Stimulated activated CD8-positive, alpha-beta memory T cell treated with anti-CD3 and anti-CD28 coated beads, Interleukin-2, amount 100 ng/mL, for 1 hour (primary cell): ENCODE results near the gene BGN.

Source experiments
- DNase-seq, 2 donors: peaks; one replicate each; pipeline ENCODE4 v3.0.0-alpha.2; 2020; ENCODE audit warnings: low read depth in 2 of 2

Gene BGN

DNA sequence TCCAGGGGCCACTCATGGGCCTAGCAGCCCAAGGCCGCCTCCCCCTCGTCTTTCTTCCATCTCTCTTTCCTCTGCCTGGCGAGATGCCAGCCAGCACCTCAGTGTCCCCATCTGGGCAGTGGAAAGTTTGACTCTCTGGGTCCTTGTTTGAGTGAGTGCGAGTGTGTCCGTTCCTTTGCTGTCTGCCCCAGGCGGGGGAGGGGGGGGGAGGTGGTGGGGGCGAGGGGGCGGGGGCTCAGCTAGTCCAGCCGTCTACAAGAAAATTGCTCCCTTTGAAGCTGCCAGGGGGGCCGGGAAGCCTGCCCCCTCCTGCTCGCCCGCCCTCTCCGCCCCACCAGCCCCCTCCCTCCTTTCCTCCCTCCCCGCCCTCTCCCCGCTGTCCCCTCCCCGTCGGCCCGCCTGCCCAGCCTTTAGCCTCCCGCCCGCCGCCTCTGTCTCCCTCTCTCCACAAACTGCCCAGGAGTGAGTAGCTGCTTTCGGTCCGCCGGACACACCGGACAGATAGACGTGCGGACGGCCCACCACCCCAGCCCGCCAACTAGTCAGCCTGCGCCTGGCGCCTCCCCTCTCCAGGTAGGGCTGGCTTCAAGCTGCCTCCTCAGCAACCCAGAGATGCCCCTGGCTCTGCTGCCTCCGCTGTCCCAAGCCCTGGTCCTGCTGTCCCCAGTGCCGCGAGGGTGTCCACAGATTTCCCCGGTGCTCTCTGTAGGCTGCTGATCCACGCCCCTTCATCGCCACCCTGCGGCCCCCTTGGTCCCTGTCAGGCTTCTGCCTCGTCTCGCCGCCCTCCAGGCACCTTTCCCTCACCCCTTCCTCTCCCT lies at the start of gene BGN:
Gene BGN, plus strand, starts transcription at position 440 of the 821 bp plus-strand sequence. CDS start 9,652 bp downstream, outside the sequence.
- no peak for DNase-seq

DNA sequence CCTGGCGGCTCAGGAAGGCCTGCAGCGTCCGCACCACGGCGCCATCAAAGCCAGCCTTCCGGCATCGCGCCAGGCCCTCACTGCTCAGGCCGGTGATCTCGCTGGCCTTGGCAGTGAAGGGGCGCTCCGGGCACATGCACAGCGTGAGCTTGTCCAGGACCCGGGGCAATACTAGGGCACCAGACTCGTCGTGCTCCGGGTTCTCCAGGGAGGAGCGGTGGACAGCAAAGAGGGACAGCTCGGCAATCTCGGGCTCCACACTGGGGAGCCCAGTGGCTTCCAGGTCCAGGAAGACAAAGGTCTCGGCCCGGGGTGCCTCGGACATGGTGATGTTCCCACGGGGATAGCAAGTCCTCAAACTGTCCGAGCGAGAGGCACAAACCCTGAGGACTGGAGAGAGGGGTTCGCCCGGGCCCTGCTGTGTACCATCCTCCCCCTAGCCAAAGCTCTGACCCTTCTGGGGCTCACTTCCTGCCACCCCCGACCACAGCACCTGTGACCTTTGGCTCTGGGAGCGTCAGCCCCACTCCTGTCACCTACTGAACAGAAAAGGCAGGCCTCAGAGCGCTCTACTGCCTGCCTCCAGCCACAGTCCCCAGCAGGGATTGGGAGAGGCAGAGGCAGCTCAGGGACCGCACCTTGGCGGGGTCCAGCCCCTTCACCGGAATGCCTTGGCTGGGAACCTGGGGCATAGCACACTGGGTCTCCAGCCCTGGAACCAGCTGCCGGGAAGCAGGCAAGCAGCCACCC lies 49.5 kb upstream of the BGN start:
- DNase-seq: no peak

GRCh38 chrX:153445856-153446635 lies 48.7 kb upstream of the BGN start, which contains the start of gene TREX2:
TREX2 (minus strand) TSS chrX:153446056; CDS start chrX:153445430, 626 bp downstream.
- DNase-seq: no peak

- DNase-seq: no peak
Observed at GRCh38 chrX:153446636-153446936, 48.2 kb upstream of the BGN start.

DNA sequence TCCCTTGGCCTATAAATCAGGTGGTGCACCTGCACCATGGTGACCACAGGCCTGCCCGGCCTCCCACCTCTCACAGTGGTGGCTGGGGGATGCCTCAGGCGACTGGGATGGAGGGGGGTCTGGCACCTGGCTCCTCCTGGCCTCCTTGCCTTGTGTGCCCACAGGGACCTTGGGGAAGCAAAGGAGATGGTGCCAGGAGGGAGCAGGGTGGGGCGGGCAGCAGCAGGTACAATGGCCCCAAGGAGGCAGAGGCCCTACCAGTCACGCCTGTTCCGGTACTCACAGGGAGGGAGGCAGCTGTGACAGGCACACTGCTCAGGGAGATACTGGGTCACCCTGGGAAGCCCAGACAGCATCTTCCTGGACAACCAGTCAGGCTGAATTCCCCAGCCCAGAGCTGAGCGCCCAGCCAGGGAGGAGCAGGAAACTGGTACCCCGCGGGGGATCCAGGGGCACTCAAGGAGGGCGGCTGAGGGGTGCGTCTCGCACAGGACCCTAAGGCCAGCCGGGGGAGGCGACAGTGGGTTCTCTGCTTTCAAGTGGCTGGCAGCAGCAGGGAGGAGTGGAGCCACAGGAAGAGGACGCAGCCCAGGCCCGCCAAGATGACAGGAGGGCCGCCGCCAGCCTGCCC lies 47.7 kb upstream of the BGN start:
- no peak for DNase-seq

GRCh38 chrX:153447581-153447960 lies 47.2 kb upstream of the BGN start:
- DNase-seq: no peak

- no peak for DNase-seq
Observed at GRCh38 chrX:153448556-153449367, 46.0 kb upstream of the BGN start.

DNA sequence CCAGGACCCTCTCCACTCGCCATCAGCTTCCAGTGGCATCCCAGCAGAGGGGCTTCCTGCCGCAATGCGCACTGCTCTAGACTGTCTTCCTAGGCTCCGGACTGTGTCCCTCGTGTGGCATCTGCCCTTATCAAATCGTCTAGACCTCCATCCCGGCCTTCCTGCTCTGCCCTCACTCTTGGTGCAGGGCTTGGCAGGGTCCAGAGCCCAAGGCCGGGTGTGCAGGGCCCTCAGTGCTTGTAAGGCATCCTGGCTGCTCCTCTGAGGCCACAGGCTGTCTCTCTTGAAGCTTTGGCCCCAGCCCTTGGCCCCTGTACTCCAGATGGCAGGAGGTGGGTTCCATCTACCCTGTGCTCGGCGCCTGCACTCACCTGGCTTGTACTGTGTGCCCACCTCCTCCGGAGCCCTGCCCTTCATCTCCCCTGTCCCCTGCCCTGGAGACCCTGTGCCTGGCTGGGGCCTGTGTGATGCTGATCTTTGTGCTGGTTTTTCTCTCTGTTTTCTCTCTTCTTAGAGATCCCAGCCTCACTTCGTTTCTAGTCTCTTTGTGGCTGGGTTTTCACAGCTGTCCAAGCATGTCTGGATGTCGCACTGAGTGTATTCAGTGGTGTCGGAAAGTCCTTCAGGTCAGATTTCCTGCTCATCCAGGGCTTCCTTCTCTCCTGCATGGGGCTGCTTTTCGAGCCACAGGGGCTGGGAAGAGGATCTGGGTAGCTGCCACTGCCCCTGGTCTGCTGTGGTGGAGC lies 45.2 kb upstream of the BGN start:
- no peak for DNase-seq

- no peak for DNase-seq
Observed at GRCh38 chrX:153450114-153450948, 44.4 kb upstream of the BGN start.

DNA sequence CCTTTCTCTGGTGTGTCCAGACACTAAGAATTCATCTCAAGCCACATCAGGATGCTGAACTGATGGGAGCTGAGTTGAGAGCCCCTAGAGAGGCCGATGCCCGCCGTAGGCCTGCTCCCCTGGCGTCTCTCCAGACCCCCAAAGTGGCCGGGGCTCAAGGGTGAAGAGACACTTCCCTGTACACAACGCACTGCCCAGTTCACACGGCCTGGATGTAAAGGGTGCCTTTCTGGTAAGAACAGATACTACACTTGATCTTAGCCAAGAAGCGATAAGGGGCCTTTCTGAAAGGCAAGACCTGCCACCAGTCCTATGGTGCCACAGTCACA lies 43.9 kb upstream of the BGN start:
- DNase-seq: no peak

- no peak for DNase-seq
Observed at GRCh38 chrX:153454901-153455550, 39.8 kb upstream of the BGN start.

DNA sequence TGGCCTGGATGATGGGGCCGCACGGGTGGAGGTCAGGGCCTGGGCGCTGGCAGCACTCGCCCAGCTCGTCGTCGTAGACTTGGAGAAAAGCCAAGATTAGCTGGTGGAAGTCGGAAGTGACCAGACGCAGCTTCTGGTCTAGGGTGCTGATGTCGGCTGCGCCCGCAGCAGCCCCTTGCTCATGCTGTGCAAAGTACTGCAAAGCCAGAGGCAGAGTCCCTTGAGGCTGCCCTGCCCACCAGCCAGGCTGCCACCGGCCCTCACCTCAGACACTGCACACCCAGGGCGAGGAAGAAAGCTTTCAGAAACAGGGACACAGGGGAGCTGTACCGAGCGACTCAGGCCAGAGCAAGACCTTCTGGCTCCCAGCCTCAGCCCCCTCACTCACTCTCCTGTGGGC lies 39.2 kb upstream of the BGN start:
- DNase-seq: no peak

GRCh38 chrX:153456161-153456560 lies 38.6 kb upstream of the BGN start:
- DNase-seq: no peak

DNA sequence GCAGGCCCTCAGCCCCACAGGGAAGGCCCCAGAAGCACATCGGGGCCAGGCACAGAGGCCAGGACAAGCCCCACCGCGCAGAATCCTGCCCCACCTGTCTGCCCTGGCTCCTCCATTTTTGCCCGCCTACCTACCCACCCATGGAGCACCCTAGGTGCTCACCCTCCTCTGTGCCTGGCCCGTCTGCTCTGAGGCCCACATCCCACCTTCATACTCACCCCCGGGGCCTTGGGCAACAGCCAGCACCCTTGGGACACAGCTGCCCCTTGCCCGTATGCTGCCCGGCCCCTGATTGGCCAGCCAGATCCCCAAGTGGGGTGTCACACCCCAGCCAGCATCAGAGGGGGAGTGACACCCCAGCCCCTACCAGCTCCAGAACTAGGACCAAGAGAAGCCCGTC lies 38.1 kb upstream of the BGN start:
- no peak for DNase-seq

DNA sequence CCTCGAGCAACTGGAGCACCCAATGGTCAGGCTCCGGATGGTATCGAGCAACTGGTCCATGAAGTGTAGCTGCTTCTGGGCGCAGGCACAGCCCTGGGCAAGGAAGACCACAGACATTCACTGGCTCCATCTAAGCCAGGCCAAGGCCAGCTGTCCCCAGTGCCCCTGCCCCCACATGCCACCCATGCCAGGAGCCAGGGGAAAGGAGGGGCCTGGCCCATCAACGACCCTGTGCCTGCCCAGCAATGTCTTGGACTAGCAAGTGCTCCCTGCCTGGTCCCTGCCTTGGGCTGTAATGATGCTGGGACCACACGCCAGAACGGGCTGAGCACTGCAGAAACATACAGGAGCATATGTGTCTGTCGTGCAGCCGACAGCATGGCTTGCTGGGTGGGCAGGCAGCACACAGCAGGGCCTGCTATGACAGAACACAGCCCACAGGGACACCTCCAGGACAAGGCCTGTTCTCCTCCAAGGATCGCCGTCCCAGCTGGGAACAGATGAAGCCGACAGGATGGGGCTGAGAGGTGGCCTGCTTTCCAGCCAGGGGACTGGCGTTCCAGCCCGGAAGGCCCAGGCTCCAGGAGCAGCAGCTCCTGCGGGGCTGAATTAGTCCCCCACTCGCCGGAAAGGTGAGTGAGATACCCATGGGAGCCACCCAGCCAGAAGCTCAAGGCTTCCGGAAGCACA lies 37.5 kb upstream of the BGN start:
- no peak for DNase-seq

GRCh38 chrX:153457827-153458466 lies 36.8 kb upstream of the BGN start:
- no peak for DNase-seq

DNA sequence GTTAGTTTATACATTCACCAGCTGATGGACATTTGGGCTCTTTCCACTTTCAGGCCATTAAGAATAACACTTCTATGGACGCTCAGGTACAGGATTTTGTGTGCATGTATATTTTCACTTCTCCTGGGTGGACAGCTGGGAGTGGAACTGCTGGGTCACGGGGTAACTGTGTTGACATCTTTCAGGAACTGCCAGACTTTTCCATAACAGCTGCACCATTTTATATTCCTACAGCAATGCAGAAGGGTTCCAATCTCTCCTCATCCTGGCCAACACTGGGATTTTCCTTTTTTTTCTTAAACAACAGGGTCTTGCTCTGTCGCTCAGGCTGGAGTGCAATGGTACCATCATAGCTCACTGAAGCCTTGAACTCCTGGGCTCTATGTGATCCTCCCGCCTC lies 36.3 kb upstream of the BGN start:
- DNase-seq: no peak

DNA sequence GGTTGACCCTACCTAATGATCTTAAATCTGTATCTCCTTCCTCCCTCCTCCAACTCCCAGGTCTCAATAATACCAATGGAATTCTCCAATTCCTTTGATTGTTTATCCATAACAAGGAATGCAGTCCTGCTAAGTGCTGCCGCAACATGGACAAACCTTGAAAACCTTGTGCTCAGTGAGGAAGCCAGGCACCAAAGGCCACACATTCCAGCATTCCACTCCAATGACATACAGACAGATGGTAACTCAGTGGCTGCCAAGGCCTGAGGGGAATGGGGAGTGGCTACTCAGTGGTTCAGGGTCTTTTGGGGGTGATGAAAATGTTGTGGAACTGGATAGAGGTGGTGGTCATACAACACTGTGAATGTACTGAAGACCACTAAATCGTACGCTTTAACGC lies 34.8 kb upstream of the BGN start:
- no peak for DNase-seq
